GM12872 (cell line): ENCODE measurements around the gene NIBAN1.

Source experiments
- TF ChIP-seq, protein P1 (sequence below): IDR thresholded peaks from 3 replicates; pipeline ENCODE4 v1.5.1; 2011; ENCODE audit warnings: low read depth, mild to moderate bottlenecking, low read length, moderate library complexity; ENCODE audit not compliant: insufficient read depth

NIBAN1 gene

DNA sequence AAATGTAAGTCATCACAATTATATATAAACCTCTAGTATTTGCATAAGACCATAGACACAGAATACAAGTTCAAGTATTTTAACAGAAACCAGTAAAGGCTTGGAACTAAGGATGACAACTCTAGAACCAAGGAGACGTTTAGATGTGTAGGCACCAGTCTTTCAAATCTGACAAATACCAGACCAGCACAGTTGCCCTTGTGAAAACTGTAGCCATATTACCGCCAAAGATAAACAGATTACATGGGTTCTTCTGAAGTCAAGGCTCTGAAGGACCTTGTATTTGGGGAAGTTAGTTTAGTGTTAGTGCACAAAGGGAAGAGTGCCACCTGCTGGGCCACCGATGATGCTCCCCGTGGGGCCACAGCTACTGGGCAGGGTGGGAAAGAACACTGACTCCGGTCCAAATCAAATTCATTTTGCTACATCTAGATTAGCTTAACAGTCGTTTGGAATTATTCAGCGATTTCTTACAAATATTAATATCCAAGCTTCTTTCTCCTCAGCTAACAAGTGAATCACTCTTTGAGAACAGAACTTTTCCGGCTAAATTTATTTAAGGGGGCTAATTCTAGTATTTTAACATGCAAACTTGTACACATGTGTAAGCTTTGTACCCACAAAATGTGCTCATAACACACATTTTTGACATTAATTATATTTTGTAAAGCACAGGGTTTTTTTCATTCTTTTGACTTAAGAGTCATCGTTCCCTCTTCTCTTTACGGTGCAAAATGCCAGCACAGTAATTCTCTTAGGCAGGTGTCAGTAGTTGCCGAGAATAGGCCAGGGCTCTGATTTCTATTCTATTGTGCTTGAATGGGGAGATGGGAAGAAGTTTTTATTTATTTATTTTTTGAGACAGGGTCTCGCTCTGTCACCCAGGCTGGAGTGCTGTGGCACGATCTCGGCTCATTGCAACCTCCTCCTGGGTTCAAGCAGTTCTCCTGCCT is 8.0 kb upstream of the NIBAN1 start:
- TF ChIP-seq, protein P1, sequence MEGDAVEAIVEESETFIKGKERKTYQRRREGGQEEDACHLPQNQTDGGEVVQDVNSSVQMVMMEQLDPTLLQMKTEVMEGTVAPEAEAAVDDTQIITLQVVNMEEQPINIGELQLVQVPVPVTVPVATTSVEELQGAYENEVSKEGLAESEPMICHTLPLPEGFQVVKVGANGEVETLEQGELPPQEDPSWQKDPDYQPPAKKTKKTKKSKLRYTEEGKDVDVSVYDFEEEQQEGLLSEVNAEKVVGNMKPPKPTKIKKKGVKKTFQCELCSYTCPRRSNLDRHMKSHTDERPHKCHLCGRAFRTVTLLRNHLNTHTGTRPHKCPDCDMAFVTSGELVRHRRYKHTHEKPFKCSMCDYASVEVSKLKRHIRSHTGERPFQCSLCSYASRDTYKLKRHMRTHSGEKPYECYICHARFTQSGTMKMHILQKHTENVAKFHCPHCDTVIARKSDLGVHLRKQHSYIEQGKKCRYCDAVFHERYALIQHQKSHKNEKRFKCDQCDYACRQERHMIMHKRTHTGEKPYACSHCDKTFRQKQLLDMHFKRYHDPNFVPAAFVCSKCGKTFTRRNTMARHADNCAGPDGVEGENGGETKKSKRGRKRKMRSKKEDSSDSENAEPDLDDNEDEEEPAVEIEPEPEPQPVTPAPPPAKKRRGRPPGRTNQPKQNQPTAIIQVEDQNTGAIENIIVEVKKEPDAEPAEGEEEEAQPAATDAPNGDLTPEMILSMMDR, result peak; percentile 93

DNA sequence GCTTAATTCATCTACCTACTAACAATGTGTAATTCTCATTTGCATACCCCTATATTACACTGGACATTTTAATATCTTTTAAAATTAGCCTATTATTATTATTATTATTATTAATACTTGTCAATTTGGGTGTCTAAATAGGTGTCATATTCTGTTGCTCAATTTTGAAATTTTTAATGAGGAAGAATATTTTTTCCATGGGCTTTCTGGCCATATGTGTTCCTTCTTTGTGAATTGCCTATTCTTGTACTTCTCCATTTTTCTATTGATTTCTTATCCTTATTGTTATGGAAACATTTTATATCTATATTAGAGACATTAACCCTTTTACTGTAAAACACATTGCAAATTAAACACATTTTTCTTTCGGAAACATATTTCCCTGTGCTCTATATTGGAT is 6.4 kb upstream of the NIBAN1 start:
- TF ChIP-seq, protein P1, result no peak

DNA sequence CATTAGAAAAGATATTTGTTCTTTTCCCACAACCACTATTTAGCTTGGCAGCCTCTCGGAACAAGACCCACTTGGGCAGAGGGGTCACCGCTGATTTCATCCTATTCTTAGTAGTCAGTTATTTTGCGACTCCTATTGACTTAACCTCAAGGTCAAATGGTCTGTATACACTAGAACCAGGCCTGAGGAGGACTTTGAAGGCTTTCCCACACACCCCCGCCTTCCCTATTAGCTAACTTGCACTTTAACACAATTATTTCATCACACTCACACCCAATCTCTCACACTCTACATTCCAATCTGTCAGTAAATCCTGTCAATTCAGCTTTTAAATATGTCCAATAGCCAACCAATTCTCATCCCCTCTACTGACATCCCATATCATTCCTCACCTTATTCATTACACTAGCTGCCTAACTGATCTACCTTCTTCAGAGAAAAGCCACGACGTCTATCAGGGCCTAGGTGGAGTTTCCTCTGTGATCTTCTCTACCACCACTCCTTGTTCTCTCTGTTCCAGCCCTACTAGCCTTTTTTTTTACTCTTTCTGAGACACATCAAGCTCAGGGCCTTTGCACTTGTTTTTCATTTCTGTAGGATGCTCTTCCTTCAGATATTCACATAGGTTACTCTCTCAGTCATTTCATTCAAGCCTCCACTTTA is 1.0 kb upstream of the NIBAN1 start:
- TF ChIP-seq, protein P1, result no peak

DNA sequence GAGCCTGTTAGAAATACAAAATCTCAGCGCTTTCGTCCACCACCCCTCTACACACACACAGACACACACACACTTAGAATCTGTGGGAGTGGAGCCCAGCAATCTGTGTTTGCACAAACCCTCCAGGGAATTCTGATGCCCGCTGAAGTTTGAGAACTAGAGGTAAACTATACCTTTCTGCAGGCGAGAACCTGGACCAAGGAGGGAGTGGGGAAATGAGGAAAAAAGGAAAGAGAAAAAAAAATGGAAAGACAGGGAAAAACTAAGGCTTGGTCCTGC is 468 bp upstream of the NIBAN1 start:
- TF ChIP-seq, protein P1, result no peak

DNA sequence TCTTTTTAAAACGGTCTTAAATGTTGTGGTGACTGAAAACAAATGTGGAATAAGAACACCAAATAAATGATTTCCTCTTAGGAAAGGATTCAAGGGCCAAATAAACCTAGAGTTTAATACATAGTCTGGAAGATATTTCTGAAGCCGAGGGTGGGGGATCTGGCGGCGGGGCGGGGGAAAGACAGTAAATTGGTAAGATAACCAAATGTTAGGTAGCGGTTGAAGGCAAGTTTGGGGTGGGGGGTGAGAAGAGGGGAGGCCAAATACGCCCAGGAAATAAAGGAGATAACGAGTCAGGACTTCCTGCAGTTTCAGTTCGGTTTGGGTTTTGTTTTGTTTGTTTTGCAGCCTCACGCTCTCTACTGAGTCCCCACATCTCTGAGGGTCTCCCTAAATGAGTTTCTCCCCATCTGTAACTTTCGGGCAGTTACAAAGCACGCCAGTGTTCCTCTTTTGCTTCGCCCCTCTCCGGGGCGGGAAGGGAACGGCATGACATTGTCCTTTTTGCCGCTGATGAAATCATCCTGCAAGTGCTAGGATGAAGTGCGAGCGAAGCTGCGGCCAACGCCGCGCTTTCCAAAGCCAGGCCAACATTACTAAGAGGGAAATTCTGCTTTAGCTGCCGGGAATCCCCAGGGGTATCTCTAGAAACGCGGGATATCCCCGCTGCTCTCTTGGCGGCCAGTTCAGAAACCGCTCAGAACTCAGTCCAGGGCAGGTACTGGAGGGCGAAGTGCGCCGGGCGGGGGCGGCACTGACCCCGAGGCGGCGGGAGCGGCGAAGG is 844 bp downstream of the NIBAN1 start:
- TF ChIP-seq, protein P1, result no peak

DNA sequence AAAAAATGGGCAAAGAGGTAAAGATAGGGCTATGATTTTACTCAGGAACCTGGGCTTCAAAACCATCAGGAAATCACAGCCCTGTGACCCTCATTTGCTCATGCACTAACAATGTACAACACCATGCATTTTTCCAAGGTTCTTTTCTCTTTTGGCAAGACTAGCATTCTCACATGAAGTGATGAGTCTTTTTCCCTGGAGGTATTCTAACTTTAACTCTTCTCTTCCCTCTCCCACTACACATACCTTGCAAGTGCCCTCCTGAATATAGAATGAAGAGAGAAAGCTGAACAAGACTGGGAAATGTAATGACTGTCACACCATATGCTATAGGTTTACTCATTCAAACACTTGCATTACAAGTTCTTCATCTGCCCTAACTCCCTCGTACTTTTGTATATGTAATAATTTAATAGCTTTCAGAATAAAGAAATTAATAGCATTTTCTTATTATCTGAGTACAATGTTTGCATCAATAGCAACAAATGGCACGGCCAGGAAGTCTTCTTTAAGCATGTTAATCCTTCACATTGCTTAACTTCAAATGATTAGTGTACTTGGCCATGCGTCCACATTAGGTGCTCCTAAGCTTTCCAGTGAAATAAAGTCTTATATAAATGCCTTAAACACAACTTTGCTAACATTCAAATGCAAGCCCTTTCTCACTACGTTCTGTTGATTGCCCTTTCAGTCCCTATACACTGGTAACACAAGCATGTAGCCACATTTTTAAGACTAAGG is 1.8 kb downstream of the NIBAN1 start:
- TF ChIP-seq, protein P1, result no peak
